HUDEP-2 (cell line): ENCODE measurements around the gene SLC35A3.
"Not testable (repeated sequence)": the region's sequence is repeated elsewhere in the genome, so short reads cannot be mapped to it uniquely, and the experiment has no call there.

ENCODE experiments used
- DNase-seq, 76 experiments: peaks; one replicate each; lab custom pipeline; 2025; ENCODE audit not compliant: unreplicated experiment in 76 of 76; lab: John Stamatoyannopoulos, UW

SLC35A3 gene

GRCh38 chr1:100027212-100027611, 57.4 kb downstream of the SLC35A3 start:
- DNase-seq: no peak

- DNase-seq: no peak
Observed at GRCh38 chr1:100028765-100029164, 59.0 kb downstream of the SLC35A3 start.

GRCh38 chr1:100034470-100034869, 64.7 kb downstream of the SLC35A3 start:
- peak in 12 of 76 experiments; percentile 5 to 34 (median 15) for DNase-seq

GRCh38 chr1:100035214-100035613, 65.4 kb downstream of the SLC35A3 start:
- no peak for DNase-seq

- DNase-seq: peak in 21 of 76 experiments; percentile 2 to 42 (median 18)
Observed at GRCh38 chr1:100036718-100037655, 67.2 kb downstream of the SLC35A3 start.

- DNase-seq: no peak
Observed at GRCh38 chr1:100037656-100037926, 67.8 kb downstream of the SLC35A3 start.

GRCh38 chr1:100037927-100038659, 68.3 kb downstream of the SLC35A3 start:
- peak in 74 of 76 experiments; percentile 25 to 88 (median 75) for DNase-seq

GRCh38 chr1:100038660-100039287, 69.0 kb downstream of the SLC35A3 start:
- DNase-seq: peak in 53 of 76 experiments; percentile 9 to 63 (median 39)

GRCh38 chr1:100039591-100039990, 69.8 kb downstream of the SLC35A3 start:
- no peak for DNase-seq

GRCh38 chr1:100045206-100045605, 75.4 kb downstream of the SLC35A3 start:
- DNase-seq: no peak

GRCh38 chr1:100047235-100047708, 77.5 kb downstream of the SLC35A3 start:
- not testable (repeated sequence) for DNase-seq

- no peak for DNase-seq
Observed at GRCh38 chr1:100050139-100050538, 80.3 kb downstream of the SLC35A3 start.

- DNase-seq: no peak
Observed at GRCh38 chr1:100051401-100051800, 81.6 kb downstream of the SLC35A3 start.

- no peak for DNase-seq
Observed at GRCh38 chr1:100051893-100052292, 82.1 kb downstream of the SLC35A3 start.

- DNase-seq: no peak
Observed at GRCh38 chr1:100053119-100053518, 83.3 kb downstream of the SLC35A3 start.

GRCh38 chr1:100053727-100054126, 83.9 kb downstream of the SLC35A3 start:
- DNase-seq: no peak

- DNase-seq: no peak
Observed at GRCh38 chr1:100061681-100062080, 91.9 kb downstream of the SLC35A3 start.

GRCh38 chr1:100065183-100065968, 95.6 kb downstream of the SLC35A3 start:
- no peak for DNase-seq

- no peak for DNase-seq
Observed at GRCh38 chr1:100065969-100066227, 96.1 kb downstream of the SLC35A3 start.

- no peak for DNase-seq
Observed at GRCh38 chr1:100070201-100070939, 100.6 kb downstream of the SLC35A3 start.
